Gastrocnemius medialis (tissue), 4 donors: Measurements from ENCODE around the gene ALDH3A1. TPM values are rescaled to one million over a fixed set of nuclear protein-coding genes. Genes with fewer than 3 reads are reported as not detected.
"Not testable (repeated sequence)": the region's sequence is repeated elsewhere in the genome, so short reads cannot be mapped to it uniquely, and the experiment has no call there.

Experiments
- ATAC-seq, 2 donors: fragments of 150-250 bp; one replicate each; pipeline ENCODE4 v1.9.1; 2016
- DNase-seq, 2 donors: peaks; one replicate each; pipeline ENCODE4 v3.0.0-alpha.2; 2019
- H3K27ac ChIP-seq, 4 donors: fragments of 200-600 bp; sonication (generic); 1 replicate in 1 of 4; 2 replicates in 3 of 4; pipeline ENCODE4 v1.5.1; 2016 to 2018; ENCODE audit warnings: mild to moderate bottlenecking in 2 of 4, moderate library complexity in 1 of 4
- H3K27me3 ChIP-seq, 3 donors: fragments of 200-600 bp; sonication (generic) in 2 of 3; 1 replicate in 1 of 3; 2 replicates in 2 of 3; pipeline versions ENCODE4 v1.5.1 to v1.6.0; 2016 to 2019; ENCODE audit warnings: mild to moderate bottlenecking in 1 of 3, moderate library complexity in 1 of 3
- H3K36me3 ChIP-seq, 2 donors: fragments of 200-600 bp; sonication (generic) in 1 of 2; one replicate each; pipeline ENCODE4 v1.5.1; 2017 to 2018
- H3K4me1 ChIP-seq, 2 donors: fragments of 200-600 bp; sonication (generic) in 1 of 2; one replicate each; pipeline ENCODE4 v1.5.1; 2016 to 2017; ENCODE audit warnings: mild to moderate bottlenecking in 2 of 2
- H3K4me3 ChIP-seq, 4 donors: fragments of 200-600 bp; sonication (generic) in 3 of 4; 1 replicate in 1 of 4; 2 replicates in 3 of 4; pipeline ENCODE4 v1.5.1; 2016 to 2019; ENCODE audit warnings: mild to moderate bottlenecking in 2 of 4
- H3K9me3 ChIP-seq, 3 donors: fragments of 200-600 bp; sonication (generic) in 2 of 3; 1 replicate in 1 of 3; 2 replicates in 2 of 3; pipeline ENCODE4 v1.5.1; 2016 to 2019
- CTCF ChIP-seq, 5 experiments: fragments of 450-650 bp in 3 of 5; fragments of 200-600 bp in 2 of 5; sonication (generic) in 2 of 5; IDR thresholded peaks in 4 of 5; conservative IDR thresholded peaks in 1 of 5; 1 replicate in 4 of 5; 2 replicates in 1 of 5; pipeline ENCODE4 v1.5.1; 2016 to 2019; ENCODE audit warnings: antibody characterized with exemption in 5 of 5, mild to moderate bottlenecking in 3 of 5, moderate library complexity in 3 of 5
- POLR2A ChIP-seq, 2 donors: fragments of 450-650 bp; IDR thresholded peaks; one replicate each; pipeline ENCODE4 v1.6.1; 2017; ENCODE audit warnings: antibody characterized with exemption in 2 of 2, mild to moderate bottlenecking in 2 of 2, moderate library complexity in 2 of 2
- in situ Hi-C, 4 donors: fragments of 200-750 bp; cut with MboI; loops; one replicate each; pipeline versions ENCODE4 v1.15.0 to v1.8.0; 2017; ENCODE audit warnings: low sequenced_read_pairs in 4 of 4
- intact Hi-C: fragments of 100-400 bp; cut with DNase I; formaldehyde crosslinking; loops from one replicate; pipeline ENCODE4 v1.15.1; 2023; ENCODE audit warnings: low total_unique reads
- total RNA-seq, 4 donors: library from RNA; depleted of rRNA; stranded (reverse); fragments of >200 nt; gene quantifications; one replicate each; pipeline versions ENCODE4 v1.1.0 to v1.2.3, GENCODE V29; 2016

The ALDH3A1 gene
- total RNA-seq, 4 donors from 2014 or later, result 0.18 to 0.23 TPM; not detected in 2

GRCh38 chr17:19766421-19767270 lies 18.5 kb upstream of the ALDH3A1 start:
- intact Hi-C loops (loop anchor here (1.0 to 2.0 kb wide), 2 partner anchors 252 to 404 kb away; partner anchors contain the start of gene B9D1), in situ Hi-C loops (loop anchor here (5.0 to 25.0 kb wide), 4 partner anchors 122 to 404 kb away; partner anchors contain the start of genes B9D1 (in 4 of the 4) and ALDH3A2 (in 1 of the 4))
- no peaks in the 10 kb centered on the region for H3K36me3 ChIP-seq
- TF ChIP-seq CTCF (IDR thresholded peaks at IDR 0.05 in 4 of 5, conservative IDR thresholded peaks at IDR 0.05 in 1 of 5), result peak; percentile 87 to 99 (median 94)
- no peak for TF ChIP-seq POLR2A (IDR thresholded peaks at IDR 0.05)
- H3K4me1 ChIP-seq, result no peaks in the 10 kb centered on the region
- no peaks in the 10 kb centered on the region for H3K9me3 ChIP-seq
- no peak overlapping the region for H3K27ac ChIP-seq
- no peaks in the 10 kb centered on the region for H3K27me3 ChIP-seq
- DNase-seq (peak; percentile 44 to 70), ATAC-seq (peak; percentile 93 to 94)
- no peak overlapping the region for H3K4me3 ChIP-seq

- DNase-seq, result no peak
- intact Hi-C loops, result loop anchor here (1.0 to 2.0 kb wide), 2 partner anchors 252 to 403 kb away; partner anchors contain the start of gene B9D1
- no peaks in the 10 kb centered on the region for H3K27me3 ChIP-seq
- no peak overlapping the region for H3K27ac ChIP-seq
- TF ChIP-seq CTCF (IDR thresholded peaks at IDR 0.05 in 4 of 5, conservative IDR thresholded peaks at IDR 0.05 in 1 of 5) (no peak), POLR2A (IDR thresholded peaks at IDR 0.05) (no peak)
- peak in 1 of 2 donors; percentile 7 for ATAC-seq
- no peak overlapping the region for H3K4me3 ChIP-seq
- H3K4me1 ChIP-seq, result no peaks in the 10 kb centered on the region
- H3K36me3 ChIP-seq, result no peaks in the 10 kb centered on the region
- no peaks in the 10 kb centered on the region for H3K9me3 ChIP-seq
- in situ Hi-C loops, result loop anchor here (5.0 to 25.0 kb wide), 4 partner anchors 121 to 404 kb away; partner anchors contain the start of genes B9D1 (in 4 of the 4) and ALDH3A2 (in 1 of the 4)
These were observed 17.9 kb upstream of the ALDH3A1 start for GRCh38 chr17:19766016-19766415.

GRCh38 chr17:19763991-19764390 lies 15.9 kb upstream of the ALDH3A1 start:
- H3K4me3 ChIP-seq, ATAC-seq, H3K4me1 ChIP-seq, DNase-seq, intact Hi-C loops, H3K27me3 ChIP-seq, H3K27ac ChIP-seq, H3K9me3 ChIP-seq, H3K36me3 ChIP-seq: not testable (repeated sequence)
- in situ Hi-C loops, result loop anchor here (5.0 to 25.0 kb wide), 4 partner anchors 117 to 402 kb away; partner anchors contain the start of genes B9D1 (in 4 of the 4) and ALDH3A2 (in 2 of the 4)

- intact Hi-C loops (no loop called here), in situ Hi-C loops (loop anchor here (5.0 to 25.0 kb wide), 4 partner anchors 116 to 401 kb away; partner anchors contain the start of genes B9D1 (in 4 of the 4) and ALDH3A2 (in 2 of the 4))
- Histone ChIP-seq H3K4me1 (no peaks in the 10 kb centered on the region), H3K27ac (no peak overlapping the region), H3K9me3 (no peaks in the 10 kb centered on the region), H3K4me3 (no peak overlapping the region), H3K36me3 (no peaks in the 10 kb centered on the region), H3K27me3 (no peaks in the 10 kb centered on the region)
- ATAC-seq (no peak), DNase-seq (no peak)
- TF ChIP-seq CTCF (IDR thresholded peaks at IDR 0.05 in 4 of 5, conservative IDR thresholded peaks at IDR 0.05 in 1 of 5) (no peak), POLR2A (IDR thresholded peaks at IDR 0.05) (no peak)
These were observed 15.3 kb upstream of the ALDH3A1 start for GRCh38 chr17:19763416-19763815.

GRCh38 chr17:19762515-19762961 lies 14.4 kb upstream of the ALDH3A1 start:
- DNase-seq, result peak in 1 of 2 donors; percentile 59
- H3K36me3 ChIP-seq, result no peaks in the 10 kb centered on the region
- ATAC-seq, result peak in 1 of 2 donors; percentile 61
- TF ChIP-seq CTCF (IDR thresholded peaks at IDR 0.05 in 4 of 5, conservative IDR thresholded peaks at IDR 0.05 in 1 of 5) (peak; percentile 47 to 69 (median 54)), POLR2A (IDR thresholded peaks at IDR 0.05) (no peak)
- intact Hi-C loops (no loop called here), in situ Hi-C loops (loop anchor here (5.0 to 25.0 kb wide), 4 partner anchors 115 to 400 kb away; partner anchors contain the start of genes B9D1 (in 4 of the 4) and ALDH3A2 (in 2 of the 4))
- no peak overlapping the region for H3K4me3 ChIP-seq
- no peak overlapping the region for H3K27ac ChIP-seq
- H3K9me3 ChIP-seq, result no peaks in the 10 kb centered on the region
- no peaks in the 10 kb centered on the region for H3K27me3 ChIP-seq
- H3K4me1 ChIP-seq, result no peaks in the 10 kb centered on the region
